ENCODE measurements around the gene CSRP1.

DNA sequence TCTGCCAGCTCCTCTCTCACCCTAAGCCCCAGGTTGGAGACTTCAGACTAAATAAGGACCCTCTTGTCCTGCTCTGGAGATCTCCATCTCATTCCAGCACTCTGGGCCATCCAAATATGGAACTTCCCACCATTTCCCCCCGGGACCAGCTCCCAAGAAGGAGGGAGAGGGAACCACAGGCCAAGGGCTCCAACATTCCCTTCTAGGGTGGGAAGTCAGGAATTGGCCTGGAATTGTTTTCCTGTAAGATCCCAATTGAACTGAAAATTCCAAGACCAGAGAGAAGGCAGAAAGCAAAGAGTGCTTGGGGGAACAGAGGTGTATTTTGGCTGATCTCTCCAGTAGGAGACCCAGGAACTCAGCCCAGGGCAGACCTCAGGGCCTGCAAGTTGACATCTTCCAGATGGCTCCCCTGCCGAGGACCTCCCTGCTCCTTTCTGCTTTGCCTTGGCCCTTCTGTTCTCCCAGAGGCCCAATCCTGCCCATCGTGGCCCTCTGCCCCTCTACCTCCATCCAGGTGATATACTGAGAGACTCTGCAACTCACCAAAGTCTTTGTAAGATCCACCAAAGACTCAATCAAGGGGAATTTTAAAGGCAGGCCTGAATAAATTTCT, 14.9 kb downstream of the CSRP1 start:
- TF ChIP-seq, protein P1, sequence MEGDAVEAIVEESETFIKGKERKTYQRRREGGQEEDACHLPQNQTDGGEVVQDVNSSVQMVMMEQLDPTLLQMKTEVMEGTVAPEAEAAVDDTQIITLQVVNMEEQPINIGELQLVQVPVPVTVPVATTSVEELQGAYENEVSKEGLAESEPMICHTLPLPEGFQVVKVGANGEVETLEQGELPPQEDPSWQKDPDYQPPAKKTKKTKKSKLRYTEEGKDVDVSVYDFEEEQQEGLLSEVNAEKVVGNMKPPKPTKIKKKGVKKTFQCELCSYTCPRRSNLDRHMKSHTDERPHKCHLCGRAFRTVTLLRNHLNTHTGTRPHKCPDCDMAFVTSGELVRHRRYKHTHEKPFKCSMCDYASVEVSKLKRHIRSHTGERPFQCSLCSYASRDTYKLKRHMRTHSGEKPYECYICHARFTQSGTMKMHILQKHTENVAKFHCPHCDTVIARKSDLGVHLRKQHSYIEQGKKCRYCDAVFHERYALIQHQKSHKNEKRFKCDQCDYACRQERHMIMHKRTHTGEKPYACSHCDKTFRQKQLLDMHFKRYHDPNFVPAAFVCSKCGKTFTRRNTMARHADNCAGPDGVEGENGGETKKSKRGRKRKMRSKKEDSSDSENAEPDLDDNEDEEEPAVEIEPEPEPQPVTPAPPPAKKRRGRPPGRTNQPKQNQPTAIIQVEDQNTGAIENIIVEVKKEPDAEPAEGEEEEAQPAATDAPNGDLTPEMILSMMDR (IDR thresholded peaks at IDR 0.05; ENCODE audit: insufficient read depth, low read length) = no peak
- no peak for TF ChIP-seq POLR2AphosphoS5 (IDR thresholded peaks at IDR 0.05; ENCODE audit: low read depth)

Measured in HL-60 (cell line).